Endothelial cell (in vitro differentiated cells): ENCODE measurements around the gene KIF26A. TPM values are rescaled to one million over a fixed set of nuclear protein-coding genes. Genes with fewer than 3 reads are reported as not detected.

ENCODE experiments used
- DNase-seq: peaks from one replicate; pipeline ENCODE4 v3.0.0; 2021; ENCODE audit warnings: low spot score
- H3K27ac Mint-ChIP-seq: one replicate; pipeline ENCODE4 v1.8.0; 2021; ENCODE audit warnings: mixed read lengths, inconsistent platforms; ENCODE audit not compliant: unreplicated experiment
- H3K27me3 Mint-ChIP-seq: one replicate; pipeline ENCODE4 v1.8.0; 2021; ENCODE audit warnings: mild to moderate bottlenecking, moderate library complexity, mixed read lengths, inconsistent platforms; ENCODE audit not compliant: unreplicated experiment
- H3K36me3 Mint-ChIP-seq: one replicate; pipeline ENCODE4 v1.8.0; 2021; ENCODE audit warnings: mild to moderate bottlenecking, low read depth, mixed read lengths, inconsistent platforms; ENCODE audit not compliant: unreplicated experiment
- H3K4me1 Mint-ChIP-seq: one replicate; pipeline ENCODE4 v1.8.0; 2021; ENCODE audit warnings: mild to moderate bottlenecking, mixed read lengths, inconsistent platforms; ENCODE audit not compliant: unreplicated experiment
- H3K4me3 Mint-ChIP-seq: one replicate; pipeline ENCODE4 v1.8.0; 2021; ENCODE audit warnings: mild to moderate bottlenecking, mixed read lengths, inconsistent platforms; ENCODE audit not compliant: unreplicated experiment
- H3K9me3 Mint-ChIP-seq: one replicate; pipeline ENCODE4 v1.8.0; 2021; ENCODE audit warnings: mixed read lengths, inconsistent platforms; ENCODE audit not compliant: unreplicated experiment
- microRNA-seq: library from miRNA; unstranded; fragments of <30 nt; microRNA quantifications from one replicate; pipeline ENCODE4, GENCODE V29; 2020; ENCODE audit not compliant: unreplicated experiment
- total RNA-seq: library from RNA; stranded (reverse); fragmentation: NEBNext Ultra II Directional; extraction: Animal tissue kit (Norgen Biotek cat#: 25700); gene quantifications from one replicate; pipeline ENCODE4 v1.2.1, GENCODE V29; 2021; ENCODE audit not compliant: unreplicated experiment
- TF ChIP-seq, protein P1 (sequence below): fragments of 200-600 bp; sonication (generic); IDR thresholded peaks from one replicate; pipeline ENCODE4 v1.5.0; 2021; ENCODE audit warnings: antibody characterized with exemption; ENCODE audit not compliant: unreplicated experiment

The KIF26A gene
- total RNA-seq, 1 donor from 2014 or later: 96.9 TPM

DNA sequence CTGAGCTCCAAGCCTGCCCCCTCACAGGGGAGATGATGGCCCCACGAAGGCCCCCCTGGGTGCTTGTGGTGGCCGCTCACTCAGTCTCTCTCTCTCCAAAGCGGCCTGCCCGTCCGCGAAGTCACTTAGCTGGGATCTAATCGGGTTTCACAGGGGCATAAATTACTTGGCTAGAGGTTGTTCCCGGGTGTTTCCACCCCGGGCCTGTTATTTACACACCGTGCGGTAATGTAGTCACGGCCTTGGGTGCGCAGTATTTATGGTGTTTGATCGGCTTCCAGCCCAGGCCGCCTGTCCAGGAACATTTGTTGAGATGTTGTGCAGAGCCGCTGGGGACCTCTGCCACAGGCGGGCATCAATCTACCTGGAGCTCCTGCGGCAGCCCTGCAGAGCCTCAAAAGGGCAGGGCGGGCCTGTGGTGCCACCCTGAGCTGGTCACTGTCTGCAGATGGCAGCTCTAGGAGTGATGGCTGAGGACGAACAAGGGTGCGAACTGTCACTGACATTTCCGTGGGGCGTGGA is 91.2 kb downstream of the KIF26A start:
- H3K4me3 Mint-ChIP-seq: no peak overlapping the region
- no peaks in the 10 kb centered on the region for H3K9me3 Mint-ChIP-seq
- TF ChIP-seq, protein P1, sequence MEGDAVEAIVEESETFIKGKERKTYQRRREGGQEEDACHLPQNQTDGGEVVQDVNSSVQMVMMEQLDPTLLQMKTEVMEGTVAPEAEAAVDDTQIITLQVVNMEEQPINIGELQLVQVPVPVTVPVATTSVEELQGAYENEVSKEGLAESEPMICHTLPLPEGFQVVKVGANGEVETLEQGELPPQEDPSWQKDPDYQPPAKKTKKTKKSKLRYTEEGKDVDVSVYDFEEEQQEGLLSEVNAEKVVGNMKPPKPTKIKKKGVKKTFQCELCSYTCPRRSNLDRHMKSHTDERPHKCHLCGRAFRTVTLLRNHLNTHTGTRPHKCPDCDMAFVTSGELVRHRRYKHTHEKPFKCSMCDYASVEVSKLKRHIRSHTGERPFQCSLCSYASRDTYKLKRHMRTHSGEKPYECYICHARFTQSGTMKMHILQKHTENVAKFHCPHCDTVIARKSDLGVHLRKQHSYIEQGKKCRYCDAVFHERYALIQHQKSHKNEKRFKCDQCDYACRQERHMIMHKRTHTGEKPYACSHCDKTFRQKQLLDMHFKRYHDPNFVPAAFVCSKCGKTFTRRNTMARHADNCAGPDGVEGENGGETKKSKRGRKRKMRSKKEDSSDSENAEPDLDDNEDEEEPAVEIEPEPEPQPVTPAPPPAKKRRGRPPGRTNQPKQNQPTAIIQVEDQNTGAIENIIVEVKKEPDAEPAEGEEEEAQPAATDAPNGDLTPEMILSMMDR: no peak
- peaks cover 5% of the 10 kb centered on the region for H3K36me3 Mint-ChIP-seq
- no peak for DNase-seq
- peaks cover 10% of the 10 kb centered on the region for H3K27me3 Mint-ChIP-seq
- H3K4me1 Mint-ChIP-seq: peaks cover 6% of the 10 kb centered on the region
- H3K27ac Mint-ChIP-seq: no peak overlapping the region

GRCh38 chr14:104230119-104230815 is 91.9 kb downstream of the KIF26A start:
- Mint-ChIP-seq H3K9me3 (no peaks in the 10 kb centered on the region), H3K27ac (no peak overlapping the region), H3K4me1 (peaks cover 6% of the 10 kb centered on the region), H3K36me3 (peaks cover 6% of the 10 kb centered on the region), H3K4me3 (no peak overlapping the region), H3K27me3 (peaks cover 10% of the 10 kb centered on the region)
- DNase-seq: no peak
- TF ChIP-seq, protein P1: no peak

Small RNA genes lying within 50 kb of the gene (microRNA-seq; reads per million reads assigned to microRNA genes)
- gene MIR203A (not detected), gene MIR203B (not detected)

Other genes with a start within 250 kb of the KIF26A start
- not detected for gene TDRD9, start 210.1 kb upstream of the KIF26A start, total RNA-seq
- gene RD3L, start 196.1 kb upstream of the KIF26A start, total RNA-seq: not detected
- 1.2 TPM for gene ASPG, start 52.9 kb upstream of the KIF26A start, total RNA-seq